ENCODE results near the gene RILPL2.
"Not testable (repeated sequence)": the region's sequence is repeated elsewhere in the genome, so short reads cannot be mapped to it uniquely, and the experiment has no call there.

Gene RILPL2

DNA sequence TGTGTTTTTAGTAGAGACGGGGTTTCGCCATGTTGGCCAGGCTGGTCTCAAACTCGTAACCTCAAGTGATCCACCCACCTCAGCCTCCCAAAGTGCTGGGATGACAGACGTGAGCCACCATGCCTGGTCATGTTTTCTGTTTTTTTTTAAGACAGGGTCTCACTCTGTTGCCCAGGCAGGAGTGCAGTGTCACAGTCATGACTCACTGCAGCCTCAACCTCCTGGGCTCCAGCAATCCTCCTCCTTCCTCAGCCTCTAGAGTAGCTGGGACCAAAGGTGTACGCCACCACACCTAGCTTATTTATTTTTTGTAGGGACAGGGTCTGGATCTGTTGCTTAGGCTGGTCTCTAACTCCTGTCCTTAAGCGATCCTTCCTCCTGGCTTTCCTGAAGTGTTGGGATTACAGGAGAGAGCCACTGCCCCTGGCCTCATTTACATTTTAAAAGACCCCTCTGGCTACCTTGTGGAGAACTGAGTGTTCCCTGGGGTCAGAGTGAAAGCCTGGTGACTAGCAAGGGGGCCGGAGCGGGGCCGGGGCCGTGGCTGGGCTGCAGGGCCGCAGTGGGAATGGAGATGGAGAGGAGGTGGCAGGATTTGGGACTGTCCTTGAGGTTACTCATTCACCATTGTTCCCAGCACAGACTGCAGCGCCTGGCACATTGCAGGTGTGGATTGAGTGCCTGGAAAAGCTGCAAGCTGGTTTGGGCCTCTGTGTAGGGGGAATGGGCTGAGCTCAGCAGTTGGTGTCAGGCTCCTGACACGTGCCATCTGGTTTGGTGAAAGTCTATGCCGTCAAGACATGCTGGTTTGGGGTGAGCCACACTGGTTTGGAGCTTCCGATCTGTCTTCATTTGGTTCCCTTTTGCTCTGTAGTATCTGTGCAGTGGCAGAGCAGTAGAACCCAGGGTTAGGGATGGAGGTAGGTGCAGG is 34.5 kb downstream of the RILPL2 start:
- DNase-seq (ENCODE audit: low spot score), result peak; percentile 81

DNA sequence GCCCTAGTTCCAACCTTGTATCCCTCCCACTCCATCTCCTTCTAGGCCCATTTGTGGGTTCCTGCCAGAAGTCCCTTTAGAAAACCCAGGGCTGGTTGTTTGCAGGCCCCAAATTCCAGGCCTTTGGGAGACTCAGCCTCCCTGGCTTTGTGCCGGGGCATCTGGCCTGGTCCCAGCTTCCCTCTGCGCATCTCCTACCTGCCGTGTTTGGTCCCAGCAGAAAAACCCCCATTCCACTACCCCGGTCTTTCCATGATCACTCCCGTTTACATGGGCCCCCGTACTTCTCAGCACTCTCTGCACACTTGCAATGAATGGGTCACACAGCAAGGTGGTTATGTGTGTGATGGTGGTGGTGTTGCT is 37.2 kb downstream of the RILPL2 start:
- DNase-seq (ENCODE audit: low spot score), result no peak

DNA sequence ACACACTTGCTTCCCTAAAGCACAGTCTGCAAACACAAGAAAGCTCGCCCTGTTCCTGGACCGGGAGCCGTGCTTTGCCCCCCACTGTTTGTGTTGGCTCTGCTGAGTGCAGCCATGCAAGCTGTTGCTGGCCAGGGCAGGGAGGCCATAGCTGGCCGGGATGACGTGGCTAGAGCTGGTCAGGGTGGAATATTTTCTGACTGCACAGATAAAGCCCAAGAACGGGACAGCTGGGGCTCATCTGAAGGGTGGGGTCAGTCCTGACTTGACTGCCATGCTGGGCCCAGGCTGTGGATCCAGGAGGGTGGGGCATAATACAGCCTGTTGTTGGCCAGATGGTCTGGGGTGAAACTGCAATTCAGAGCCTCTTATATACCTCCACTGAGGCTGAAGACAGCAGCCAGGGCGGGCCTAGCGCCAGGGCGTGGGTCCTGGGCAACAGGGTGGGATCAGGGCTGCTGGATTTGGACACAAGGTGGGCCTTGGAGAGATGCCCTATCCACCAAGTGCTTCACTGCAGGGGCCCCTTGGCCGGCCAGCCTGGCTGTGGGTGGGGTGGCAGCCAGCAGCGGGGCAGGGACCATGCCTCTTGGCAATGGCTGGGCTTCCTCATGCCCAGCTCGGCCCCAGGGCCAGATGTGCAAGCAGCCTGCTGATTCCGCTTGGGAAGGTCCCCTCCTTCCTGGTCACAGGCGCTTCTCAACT is 37.8 kb downstream of the RILPL2 start:
- DNase-seq (ENCODE audit: low spot score), result peak; percentile 16

DNA sequence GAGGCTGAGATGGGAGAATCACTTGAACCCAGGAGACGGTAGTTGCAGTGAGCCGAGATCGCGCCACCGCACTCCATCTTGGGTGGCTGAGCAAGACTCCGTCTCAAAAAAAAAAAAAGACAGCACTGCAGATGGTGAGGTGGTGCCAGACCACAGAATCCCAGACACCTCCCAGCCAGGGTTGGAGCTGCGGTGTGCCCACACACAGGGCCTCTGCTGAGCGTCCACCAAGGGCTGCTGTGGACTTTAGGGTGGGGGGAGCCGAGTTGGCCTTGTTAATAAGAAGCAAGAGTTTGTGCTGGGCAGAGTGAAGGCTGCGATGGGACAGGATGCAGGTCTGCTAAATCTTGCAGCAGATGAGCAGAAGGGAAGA is 38.3 kb downstream of the RILPL2 start:
- no peak for DNase-seq (ENCODE audit: low spot score)

GRCh38 chr12:123397400-123397799 is 39.1 kb downstream of the RILPL2 start:
- no peak for DNase-seq (ENCODE audit: low spot score)

DNA sequence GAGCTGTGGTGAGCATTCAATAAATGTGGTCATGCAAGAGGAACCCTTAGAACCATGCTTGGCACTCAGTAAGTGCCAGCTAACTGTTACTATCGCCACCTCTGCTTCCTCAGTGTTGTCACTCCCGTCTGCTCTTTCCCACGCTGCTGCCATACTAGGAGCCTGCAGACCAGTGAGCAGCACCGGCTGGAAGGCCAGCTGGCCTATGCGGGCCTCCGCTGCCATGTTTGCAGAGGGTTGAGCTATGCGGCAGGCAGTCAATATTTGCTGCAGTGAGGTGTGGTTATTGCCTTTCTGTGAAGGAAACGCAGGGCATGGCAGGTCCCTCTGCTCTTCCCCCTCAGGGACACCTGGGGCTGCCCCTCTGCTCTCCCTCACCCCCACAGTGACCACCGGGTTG is 39.5 kb downstream of the RILPL2 start:
- no peak for DNase-seq (ENCODE audit: low spot score)

GRCh38 chr12:123396543-123396942 is 39.9 kb downstream of the RILPL2 start:
- DNase-seq (ENCODE audit: low spot score), result no peak

DNA sequence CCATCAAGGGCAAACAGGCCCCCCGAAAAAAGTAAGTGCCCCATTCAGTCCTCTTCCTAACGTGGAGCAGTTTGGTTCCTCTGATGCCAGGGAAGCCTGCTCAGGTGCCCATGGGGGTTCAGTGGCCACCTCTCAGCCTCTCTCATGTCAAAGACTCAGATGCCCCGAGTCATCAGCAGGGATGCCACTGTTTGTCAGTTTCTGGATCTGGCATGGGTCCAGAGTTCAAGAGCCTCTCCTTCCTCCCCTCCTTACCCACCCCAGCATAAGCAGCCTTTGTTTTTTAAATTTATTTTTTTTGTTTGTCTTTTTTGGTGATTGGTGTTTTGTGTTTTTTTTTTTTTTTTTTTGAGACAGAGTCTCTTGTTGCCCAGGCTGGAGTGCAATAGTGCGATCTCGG is 41.2 kb downstream of the RILPL2 start:
- DNase-seq (ENCODE audit: low spot score), result no peak

DNA sequence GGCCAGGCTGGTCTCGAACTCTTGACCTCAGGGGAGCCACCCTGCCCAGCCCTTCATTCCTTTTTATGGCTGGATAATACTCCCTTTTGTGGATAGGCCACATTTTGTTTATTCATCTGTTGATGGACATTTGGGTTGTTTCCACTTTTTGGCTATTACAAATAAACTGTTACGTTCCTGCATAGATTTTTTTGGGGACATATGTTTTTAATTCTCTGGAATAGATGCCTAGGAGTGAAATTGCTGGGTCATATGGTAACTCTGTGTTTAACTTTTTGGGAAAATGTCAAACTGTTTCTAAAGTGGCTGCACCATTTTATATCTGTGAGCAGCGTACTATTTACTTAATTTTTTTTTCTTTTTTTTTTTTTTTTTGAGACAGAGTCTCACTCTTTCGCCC is 42.7 kb downstream of the RILPL2 start:
- DNase-seq (ENCODE audit: low spot score), result no peak

- no peak for DNase-seq (ENCODE audit: low spot score)
These were observed 44.7 kb downstream of the RILPL2 start for GRCh38 chr12:123391546-123392343.

GRCh38 chr12:123390498-123391426 is 45.7 kb downstream of the RILPL2 start:
- no peak for DNase-seq (ENCODE audit: low spot score)

GRCh38 chr12:123389560-123390351 is 46.7 kb downstream of the RILPL2 start:
- DNase-seq (ENCODE audit: low spot score), result peak; percentile 64

GRCh38 chr12:123388951-123389559 is 47.4 kb downstream of the RILPL2 start:
- DNase-seq (ENCODE audit: low spot score), result peak; percentile 58

- peak; percentile 89 for DNase-seq (ENCODE audit: low spot score)
These were observed 48.1 kb downstream of the RILPL2 start for GRCh38 chr12:123388177-123388950.

- DNase-seq (ENCODE audit: low spot score), result no peak
These were observed 48.8 kb downstream of the RILPL2 start for GRCh38 chr12:123387508-123388176.

GRCh38 chr12:123385536-123385935 is 50.9 kb downstream of the RILPL2 start:
- DNase-seq (ENCODE audit: low spot score), result not testable (repeated sequence)

DNA sequence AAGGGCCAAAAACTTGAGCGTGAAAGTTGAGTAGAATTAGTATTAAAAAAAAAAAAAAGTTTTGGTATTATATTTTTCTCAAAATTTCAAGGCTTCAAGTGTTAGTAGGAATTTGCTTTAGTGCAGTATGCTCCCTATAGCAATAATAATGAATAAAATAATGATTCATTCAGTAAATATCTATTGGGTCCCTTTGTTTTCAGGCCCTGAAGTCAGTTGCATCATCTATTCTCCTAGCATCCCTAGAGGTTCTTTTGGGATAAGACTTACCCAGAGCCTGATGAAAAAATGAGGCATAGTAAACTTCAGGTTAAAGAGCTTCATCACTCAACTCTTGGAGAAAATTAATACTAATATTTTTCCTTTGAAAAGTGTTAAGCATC is 51.5 kb downstream of the RILPL2 start:
- DNase-seq (ENCODE audit: low spot score), result no peak

- DNase-seq (ENCODE audit: low spot score), result no peak
These were observed 52.0 kb downstream of the RILPL2 start for GRCh38 chr12:123384318-123384993.

Data from iPS-NIHi11 (cell line).